GM18873 (cell line): ENCODE measurements around the gene PRR27.
"Not testable (repeated sequence)": the region's sequence is repeated elsewhere in the genome, so short reads cannot be mapped to it uniquely, and the experiment has no call there.

Experiments
- ATAC-seq: cut with Tn5 transposase; IDR thresholded peaks from one replicate; pipeline ENCODE4 v1.9.1; 2021; ENCODE audit warnings: mild to moderate bottlenecking, moderate library complexity, moderate number of reproducible peaks; ENCODE audit not compliant: unreplicated experiment, low FRiP score

Gene PRR27

DNA sequence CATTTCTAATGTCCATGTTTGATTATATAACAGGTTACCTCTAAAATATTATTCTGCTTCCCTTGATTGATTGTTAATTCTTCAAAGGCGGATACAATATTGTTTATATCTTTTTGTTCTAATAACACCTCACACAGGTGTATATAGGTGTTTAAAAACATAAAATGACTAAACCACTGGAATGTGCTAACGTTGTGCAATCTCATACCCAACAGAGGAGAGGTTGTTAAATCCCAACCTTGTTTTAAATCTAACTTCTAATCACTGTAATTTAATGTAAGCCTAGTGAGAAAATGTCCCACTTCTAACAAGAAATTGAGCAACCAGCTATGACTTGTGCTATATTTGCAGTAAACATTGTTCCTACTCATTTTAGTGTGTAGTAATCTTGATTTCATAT lies 42.8 kb downstream of the PRR27 start:
- ATAC-seq: no peak

DNA sequence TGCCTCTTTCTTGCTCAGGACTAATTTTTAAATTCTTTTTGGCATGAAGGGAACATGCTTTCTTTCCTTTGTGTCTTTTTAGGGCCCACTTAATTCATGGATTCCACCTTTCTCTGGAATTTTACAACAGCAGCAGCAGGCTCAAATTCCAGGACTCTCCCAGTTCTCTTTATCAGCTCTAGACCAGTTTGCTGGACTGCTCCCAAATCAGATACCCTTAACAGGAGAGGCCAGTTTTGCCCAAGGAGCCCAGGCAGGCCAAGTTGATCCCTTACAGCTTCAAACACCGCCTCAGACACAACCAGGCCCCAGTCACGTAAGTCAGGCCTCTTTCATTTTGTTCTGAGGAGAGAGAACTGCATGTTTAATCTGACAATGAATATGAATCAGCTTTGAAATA lies 43.8 kb downstream of the PRR27 start:
- no peak for ATAC-seq

DNA sequence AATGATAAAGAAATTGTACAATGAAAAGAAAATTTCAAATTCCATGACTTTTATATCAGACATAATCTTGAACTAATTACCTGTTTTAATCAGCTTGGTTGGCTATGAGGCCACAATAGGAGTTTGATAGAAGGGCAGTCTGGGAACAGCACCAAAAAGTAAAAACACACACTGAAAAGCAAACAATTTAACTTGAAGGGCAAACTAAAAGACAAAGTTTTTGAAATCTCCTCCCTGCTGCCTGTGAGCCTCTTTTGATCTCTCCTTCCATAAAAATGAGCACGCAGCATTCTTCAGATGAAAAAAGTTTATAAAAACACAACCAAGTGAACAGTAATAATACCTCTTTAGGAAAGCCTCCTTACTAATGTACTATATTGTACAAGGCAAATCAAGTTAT lies 49.6 kb downstream of the PRR27 start:
- ATAC-seq: no peak

DNA sequence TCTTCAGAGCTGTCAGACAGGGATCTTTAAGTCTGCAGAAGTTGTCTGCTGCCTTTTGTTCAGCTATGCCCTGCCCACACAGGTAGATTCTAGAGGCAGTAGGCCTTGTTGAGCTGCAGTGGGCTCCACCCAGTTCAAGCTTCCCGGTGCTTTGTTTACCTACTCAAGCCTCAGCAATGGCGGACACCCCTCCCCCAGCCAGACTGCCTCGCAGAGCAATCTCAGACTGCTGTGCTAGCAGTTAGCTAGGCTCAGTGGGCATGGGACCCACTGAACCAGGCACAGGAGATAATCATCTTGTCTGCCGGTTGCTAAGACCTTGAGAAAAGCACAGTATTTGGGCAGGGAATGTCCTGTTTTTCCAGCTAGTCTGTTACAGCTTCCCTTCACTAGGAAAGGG lies 58.7 kb downstream of the PRR27 start:
- not testable (repeated sequence) for ATAC-seq
